HUES64 (cell line): ENCODE data around the gene ZNF438.

Source experiments
- H3K27ac ChIP-seq: 2 replicates; pipeline ENCODE4 v1.7.0; 2013; ENCODE audit warnings: low read depth, low read length, inconsistent platforms
- H3K27me3 ChIP-seq: 2 replicates; pipeline ENCODE4 v1.6.1; 2013; ENCODE audit warnings: mild to moderate bottlenecking, low read length; ENCODE audit not compliant: insufficient read depth
- H3K36me3 ChIP-seq: 2 replicates; pipeline ENCODE4 v1.6.1; 2013; ENCODE audit warnings: mild to moderate bottlenecking, low read length; ENCODE audit not compliant: insufficient read depth
- H3K4me1 ChIP-seq: 2 replicates; pipeline ENCODE4 v1.6.1; 2013; ENCODE audit warnings: mild to moderate bottlenecking, low read length, moderate library complexity; ENCODE audit not compliant: insufficient read depth
- H3K4me3 ChIP-seq: 2 replicates; pipeline ENCODE4 v1.5.1; 2013; ENCODE audit warnings: mild to moderate bottlenecking, low read length, moderate library complexity
- H3K9ac ChIP-seq: 2 replicates; pipeline ENCODE4 v1.6.1; 2013; ENCODE audit warnings: mild to moderate bottlenecking, low read depth, low read length
- H3K9me3 ChIP-seq: 2 replicates; pipeline ENCODE4 v1.6.1; 2013; ENCODE audit warnings: low read depth, low read length; ENCODE audit not compliant: insufficient read depth
- WGBS: fragments of 150-250, 120-280 bp; methylation state at CpG from one replicate; pipeline ENCODE4 v1.1.7; 2013; ENCODE audit warnings: missing lambda C conversion rate; 5-methylcytosine and 5-hydroxymethylcytosine counted together

ZNF438 gene

GRCh38 chr10:30995081-30995770 is 36.4 kb downstream of the ZNF438 start:
- 94% methylated on average over 1 of the region's 3 CpGs for WGBS
- H3K36me3 ChIP-seq: no peaks in the 10 kb centered on the region
- H3K4me3 ChIP-seq: no peak overlapping the region
- H3K27me3 ChIP-seq: no peaks in the 10 kb centered on the region
- no peak overlapping the region for H3K9ac ChIP-seq
- H3K27ac ChIP-seq: no peak overlapping the region
- H3K4me1 ChIP-seq: peaks cover 3% of the 10 kb centered on the region; the same call in 1 of the 2 replicates
- H3K9me3 ChIP-seq: peaks cover 26% of the 10 kb centered on the region

- no peak overlapping the region for H3K27ac ChIP-seq
- peaks cover 26% of the 10 kb centered on the region for H3K9me3 ChIP-seq
- WGBS: 94% methylated on average over 1 of the region's 1 CpG
- H3K9ac ChIP-seq: no peak overlapping the region
- H3K4me1 ChIP-seq: peaks cover 3% of the 10 kb centered on the region; the same call in 1 of the 2 replicates
- H3K4me3 ChIP-seq: no peak overlapping the region
- H3K27me3 ChIP-seq: no peaks in the 10 kb centered on the region
- no peaks in the 10 kb centered on the region for H3K36me3 ChIP-seq
Measured at GRCh38 chr10:30993155-30993554, 38.5 kb downstream of the ZNF438 start.

GRCh38 chr10:30992681-30993080 is 39.0 kb downstream of the ZNF438 start:
- Histone ChIP-seq H3K4me1 (peaks cover 3% of the 10 kb centered on the region; the same call in 1 of the 2 replicates), H3K4me3 (no peak overlapping the region), H3K9ac (no peak overlapping the region), H3K27ac (no peak overlapping the region), H3K36me3 (no peaks in the 10 kb centered on the region), H3K27me3 (no peaks in the 10 kb centered on the region), H3K9me3 (peaks cover 26% of the 10 kb centered on the region)
- 94% methylated on average over 4 of the region's 4 CpGs for WGBS

- no peaks in the 10 kb centered on the region for H3K27me3 ChIP-seq
- WGBS: 86% methylated on average over 1 of the region's 1 CpG
- no peak overlapping the region for H3K4me3 ChIP-seq
- H3K27ac ChIP-seq: no peak overlapping the region
- peaks cover 26% of the 10 kb centered on the region for H3K9me3 ChIP-seq
- no peak overlapping the region for H3K9ac ChIP-seq
- no peaks in the 10 kb centered on the region for H3K36me3 ChIP-seq
- peaks cover 2% of the 10 kb centered on the region; the same call in 1 of the 2 replicates for H3K4me1 ChIP-seq
Measured at GRCh38 chr10:30991647-30992011, 40.0 kb downstream of the ZNF438 start.

- no peaks in the 10 kb centered on the region for H3K27me3 ChIP-seq
- H3K9ac ChIP-seq: no peak overlapping the region
- WGBS: 95% methylated on average over 2 of the region's 2 CpGs
- H3K4me1 ChIP-seq: no peaks in the 10 kb centered on the region
- no peak overlapping the region for H3K4me3 ChIP-seq
- peaks cover 26% of the 10 kb centered on the region for H3K9me3 ChIP-seq
- no peaks in the 10 kb centered on the region for H3K36me3 ChIP-seq
- H3K27ac ChIP-seq: no peak overlapping the region
Measured at GRCh38 chr10:30990971-30991646, 40.6 kb downstream of the ZNF438 start.

- WGBS: 100% methylated on average over 2 of the region's 2 CpGs
- Histone ChIP-seq H3K9me3 (peaks cover 20% of the 10 kb centered on the region), H3K9ac (no peak overlapping the region), H3K27ac (no peak overlapping the region), H3K27me3 (no peaks in the 10 kb centered on the region), H3K4me3 (no peak overlapping the region), H3K36me3 (no peaks in the 10 kb centered on the region), H3K4me1 (no peaks in the 10 kb centered on the region)
Measured at GRCh38 chr10:30990351-30990750, 41.3 kb downstream of the ZNF438 start.

- no CpG with 5 or more reads among the region's 1 CpG for WGBS
- Histone ChIP-seq H3K4me1 (no peaks in the 10 kb centered on the region), H3K36me3 (no peaks in the 10 kb centered on the region), H3K27me3 (no peaks in the 10 kb centered on the region), H3K4me3 (no peak overlapping the region), H3K9me3 (peaks cover 6% of the 10 kb centered on the region; the same call in 1 of the 2 replicates), H3K9ac (no peak overlapping the region), H3K27ac (no peak overlapping the region)
Measured at GRCh38 chr10:30988831-30989435, 42.7 kb downstream of the ZNF438 start.

GRCh38 chr10:30987463-30987862 is 44.2 kb downstream of the ZNF438 start:
- Histone ChIP-seq H3K4me3 (no peak overlapping the region), H3K27me3 (no peaks in the 10 kb centered on the region), H3K27ac (no peak overlapping the region), H3K9me3 (no peaks in the 10 kb centered on the region), H3K9ac (no peak overlapping the region), H3K4me1 (no peaks in the 10 kb centered on the region), H3K36me3 (no peaks in the 10 kb centered on the region)
- WGBS: 87% methylated on average over 5 of the region's 5 CpGs

GRCh38 chr10:30986053-30986555 is 45.6 kb downstream of the ZNF438 start:
- Histone ChIP-seq H3K4me1 (no peaks in the 10 kb centered on the region), H3K27ac (no peak overlapping the region), H3K4me3 (no peak overlapping the region), H3K27me3 (no peaks in the 10 kb centered on the region), H3K36me3 (no peaks in the 10 kb centered on the region), H3K9ac (no peak overlapping the region), H3K9me3 (no peaks in the 10 kb centered on the region)
- WGBS: 78% methylated on average over 3 of the region's 3 CpGs

GRCh38 chr10:30985512-30985911 is 46.2 kb downstream of the ZNF438 start:
- no peak overlapping the region for H3K27ac ChIP-seq
- no peaks in the 10 kb centered on the region for H3K36me3 ChIP-seq
- no peaks in the 10 kb centered on the region for H3K9me3 ChIP-seq
- H3K4me1 ChIP-seq: no peaks in the 10 kb centered on the region
- H3K27me3 ChIP-seq: no peaks in the 10 kb centered on the region
- no peak overlapping the region for H3K9ac ChIP-seq
- 92% methylated on average over 1 of the region's 1 CpG for WGBS
- H3K4me3 ChIP-seq: no peak overlapping the region

GRCh38 chr10:30984563-30985328 is 46.9 kb downstream of the ZNF438 start:
- no peaks in the 10 kb centered on the region for H3K4me1 ChIP-seq
- H3K27me3 ChIP-seq: no peaks in the 10 kb centered on the region
- H3K27ac ChIP-seq: no peak overlapping the region
- H3K36me3 ChIP-seq: no peaks in the 10 kb centered on the region
- no peaks in the 10 kb centered on the region for H3K9me3 ChIP-seq
- 95% methylated on average over 4 of the region's 4 CpGs for WGBS
- H3K9ac ChIP-seq: no peak overlapping the region
- H3K4me3 ChIP-seq: no peak overlapping the region
